WTC11 (cell line): Measurements from ENCODE around the gene COL25A1. TPM values are rescaled to one million over a fixed set of nuclear protein-coding genes. Genes with fewer than 3 reads are reported as not detected.

ENCODE experiments used
- ATAC-seq: fragments of 200-7000 bp; cut with Tn5 transposase; 2 replicates; pipeline ENCODE4 v1.10.0; 2021; ENCODE audit warnings: mild to moderate bottlenecking, moderate library complexity
- CTCF ChIA-PET: fragments of 300-600 bp; sonication (Branson Sonifier 250); formaldehyde crosslinking; loops from one replicate; lab custom pipeline; 2021; ENCODE audit warnings: antibody characterized with exemption; lab: Charles Lee
- POLR2A ChIA-PET: fragments of 350-600 bp; sonication (Branson Sonifier 250); formaldehyde crosslinking; loops from one replicate; lab custom pipeline; 2021; ENCODE audit warnings: antibody characterized with exemption; lab: Charles Lee
- DNase-seq: peaks from one replicate; pipeline ENCODE4 v3.0.0; 2021; ENCODE audit warnings: low spot score
- H3K27ac Mint-ChIP-seq: 2 replicates; pipeline ENCODE4 v1.8.0; 2021; ENCODE audit warnings: mixed read lengths
- H3K27me3 Mint-ChIP-seq: 2 replicates; pipeline ENCODE4 v1.8.0; 2021; ENCODE audit warnings: low read depth, mild to moderate bottlenecking, moderate library complexity, mixed read lengths
- H3K36me3 Mint-ChIP-seq: 2 replicates; pipeline ENCODE4 v1.8.0; 2021; ENCODE audit warnings: mixed read lengths
- H3K4me1 Mint-ChIP-seq: 2 replicates; pipeline ENCODE4 v1.8.0; 2022; ENCODE audit warnings: mixed read lengths
- H3K4me3 Mint-ChIP-seq: 2 replicates; pipeline ENCODE4 v1.8.0; 2021; ENCODE audit warnings: mild to moderate bottlenecking, moderate library complexity, mixed read lengths
- H3K9me3 Mint-ChIP-seq: 2 replicates; pipeline ENCODE4 v1.8.0; 2021; ENCODE audit warnings: mixed read lengths
- ATF1 ChIP-seq: sonication (generic); formaldehyde crosslinking; IDR thresholded peaks from 2 replicates; pipeline ENCODE4 v1.8.1; 2023; ENCODE audit warnings: mild to moderate bottlenecking, moderate library complexity, missing genetic modification reagents
- ATF3 ChIP-seq: sonication (generic); formaldehyde crosslinking; conservative IDR thresholded peaks from 2 replicates; pipeline ENCODE4 v1.8.1; 2022; ENCODE audit warnings: mild to moderate bottlenecking, missing genetic modification reagents
- CBFB ChIP-seq: sonication (generic); formaldehyde crosslinking; IDR thresholded peaks from 2 replicates; pipeline ENCODE4 v1.8.1; 2022; ENCODE audit warnings: mild to moderate bottlenecking, low read depth, missing genetic modification reagents
- CREB1 ChIP-seq: sonication (generic); formaldehyde crosslinking; IDR thresholded peaks from 2 replicates; pipeline ENCODE4 v1.8.0; 2023; ENCODE audit warnings: mild to moderate bottlenecking, missing genetic modification reagents
- E2F1 ChIP-seq: sonication (generic); formaldehyde crosslinking; IDR thresholded peaks from 2 replicates; pipeline ENCODE4 v1.8.0; 2022; ENCODE audit warnings: mild to moderate bottlenecking, missing genetic modification reagents
- ETV6 ChIP-seq: sonication (generic); formaldehyde crosslinking; IDR thresholded peaks from 2 replicates; pipeline ENCODE4 v1.8.1; 2022; ENCODE audit warnings: mild to moderate bottlenecking, missing genetic modification reagents
- FOXJ3 ChIP-seq: sonication (generic); formaldehyde crosslinking; IDR thresholded peaks from 2 replicates; pipeline ENCODE4 v1.9.0; 2021; ENCODE audit warnings: missing genetic modification reagents, mild to moderate bottlenecking, borderline replicate concordance
- FOXP4 ChIP-seq: sonication (generic); formaldehyde crosslinking; IDR thresholded peaks from 2 replicates; pipeline ENCODE4 v1.8.0; 2022; ENCODE audit warnings: mild to moderate bottlenecking, missing genetic modification reagents
- GABPB1 ChIP-seq: sonication (generic); formaldehyde crosslinking; IDR thresholded peaks from 2 replicates; pipeline ENCODE4 v1.8.1; 2023; ENCODE audit warnings: mild to moderate bottlenecking, missing genetic modification reagents
- GTF2I ChIP-seq: fragments of 250-450 bp; sonication (Bioruptor Pico); conservative IDR thresholded peaks from 2 replicates; pipeline ENCODE4 v1.4.0; 2021; ENCODE audit warnings: mild to moderate bottlenecking
- IRF2 ChIP-seq: sonication (generic); formaldehyde crosslinking; IDR thresholded peaks from 2 replicates; pipeline ENCODE4 v1.8.0; 2022; ENCODE audit warnings: low read depth, missing genetic modification reagents, borderline replicate concordance
- JUN ChIP-seq: sonication (generic); formaldehyde crosslinking; IDR thresholded peaks from 2 replicates; pipeline ENCODE4 v1.8.0; 2023; ENCODE audit warnings: mild to moderate bottlenecking, missing genetic modification reagents
- MYBL2 ChIP-seq: sonication (generic); formaldehyde crosslinking; IDR thresholded peaks from 2 replicates; pipeline ENCODE4 v1.8.1; 2023; ENCODE audit warnings: mild to moderate bottlenecking, moderate library complexity, missing genetic modification reagents
- NFYB ChIP-seq: sonication (generic); formaldehyde crosslinking; conservative IDR thresholded peaks from 2 replicates; pipeline ENCODE4 v1.8.0; 2022; ENCODE audit warnings: low read depth, missing genetic modification reagents
- RELA ChIP-seq: sonication (generic); formaldehyde crosslinking; IDR thresholded peaks from 2 replicates; pipeline ENCODE4 v1.8.1; 2022; ENCODE audit warnings: missing genetic modification reagents, mild to moderate bottlenecking, borderline replicate concordance
- SMAD4 ChIP-seq: sonication (generic); formaldehyde crosslinking; IDR thresholded peaks from 2 replicates; pipeline ENCODE4 v1.8.0; 2022; ENCODE audit warnings: mild to moderate bottlenecking, missing genetic modification reagents
- SP1 ChIP-seq: sonication (generic); formaldehyde crosslinking; conservative IDR thresholded peaks from 2 replicates; pipeline ENCODE4 v1.8.1; 2022; ENCODE audit warnings: missing genetic modification reagents
- TEAD1 ChIP-seq: sonication (generic); formaldehyde crosslinking; IDR thresholded peaks from 2 replicates; pipeline ENCODE4 v1.8.0; 2022; ENCODE audit warnings: mild to moderate bottlenecking, missing genetic modification reagents
- ZNF138 ChIP-seq: sonication (generic); formaldehyde crosslinking; conservative IDR thresholded peaks from 2 replicates; pipeline ENCODE4 v1.8.1; 2022; ENCODE audit warnings: mild to moderate bottlenecking, moderate library complexity, missing genetic modification reagents
- ZNF263 ChIP-seq: sonication (generic); formaldehyde crosslinking; IDR thresholded peaks from 2 replicates; pipeline ENCODE4 v1.8.1; 2022; ENCODE audit warnings: low read depth, mild to moderate bottlenecking, moderate library complexity, missing genetic modification reagents
- ZNF396 ChIP-seq: fragments of 250-450 bp; sonication (Bioruptor Pico); IDR thresholded peaks from 2 replicates; pipeline ENCODE4 v1.8.0; 2021; ENCODE audit warnings: mild to moderate bottlenecking, moderate library complexity, borderline replicate concordance
- total RNA-seq: library from RNA; stranded (reverse); gene quantifications from 3 replicates; pipeline ENCODE4 v1.2.3, GENCODE V29; 2021
- TF ChIP-seq, protein P1 (sequence below): sonication (generic); formaldehyde crosslinking; IDR thresholded peaks from 2 replicates; pipeline ENCODE4 v1.8.1; 2023; ENCODE audit warnings: mild to moderate bottlenecking, missing genetic modification reagents
- TF ChIP-seq, protein P2 (sequence below): fragments of 250-450 bp; sonication (Bioruptor Pico); IDR thresholded peaks from 2 replicates; pipeline ENCODE4 v1.8.0; 2021; ENCODE audit warnings: mild to moderate bottlenecking
- TF ChIP-seq, protein P3 (sequence below): fragments of 250-450 bp; sonication (Bioruptor Pico); IDR thresholded peaks from 2 replicates; pipeline ENCODE4 v2.1.2; 2022; ENCODE audit warnings: mild to moderate bottlenecking, moderate library complexity

COL25A1 gene
- total RNA-seq, 1 experiment from 2014 or later: 6.6 TPM

- ATAC-seq (no peak), DNase-seq (no peak)
- POLR2A ChIA-PET: no interaction called here
- CTCF ChIA-PET: no interaction called here
- H3K4me3 Mint-ChIP-seq: no peak overlapping the region
- no peak overlapping the region for H3K27ac Mint-ChIP-seq
- no peaks in the 10 kb centered on the region for H3K9me3 Mint-ChIP-seq
- no peaks in the 10 kb centered on the region for H3K4me1 Mint-ChIP-seq
- H3K36me3 Mint-ChIP-seq: no peaks in the 10 kb centered on the region
- no peaks in the 10 kb centered on the region for H3K27me3 Mint-ChIP-seq
- no peak for TF ChIP-seq MYBL2 (CRISPR knock-in tag)
- no peak for TF ChIP-seq CBFB (CRISPR knock-in tag)
- no peak for TF ChIP-seq ZNF396 (CRISPR knock-in tag)
- TF ChIP-seq ZNF138 (CRISPR knock-in tag): no peak
- TF ChIP-seq IRF2: no peak
- no peak for TF ChIP-seq FOXP4
- TF ChIP-seq ATF1: no peak
- no peak for TF ChIP-seq ATF3 (CRISPR knock-in tag)
- TF ChIP-seq GTF2I (CRISPR knock-in tag): no peak
- TF ChIP-seq, protein P1, sequence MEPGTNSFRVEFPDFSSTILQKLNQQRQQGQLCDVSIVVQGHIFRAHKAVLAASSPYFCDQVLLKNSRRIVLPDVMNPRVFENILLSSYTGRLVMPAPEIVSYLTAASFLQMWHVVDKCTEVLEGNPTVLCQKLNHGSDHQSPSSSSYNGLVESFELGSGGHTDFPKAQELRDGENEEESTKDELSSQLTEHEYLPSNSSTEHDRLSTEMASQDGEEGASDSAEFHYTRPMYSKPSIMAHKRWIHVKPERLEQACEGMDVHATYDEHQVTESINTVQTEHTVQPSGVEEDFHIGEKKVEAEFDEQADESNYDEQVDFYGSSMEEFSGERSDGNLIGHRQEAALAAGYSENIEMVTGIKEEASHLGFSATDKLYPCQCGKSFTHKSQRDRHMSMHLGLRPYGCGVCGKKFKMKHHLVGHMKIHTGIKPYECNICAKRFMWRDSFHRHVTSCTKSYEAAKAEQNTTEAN (CRISPR knock-in tag): no peak
Observed at GRCh38 chr4:108796173-108796572, 506.3 kb downstream of the COL25A1 start.

- ChIA-PET POLR2A (no interaction called here), CTCF (no interaction called here)
- Mint-ChIP-seq H3K27me3 (no peaks in the 10 kb centered on the region), H3K4me3 (no peak overlapping the region), H3K36me3 (no peaks in the 10 kb centered on the region), H3K9me3 (no peaks in the 10 kb centered on the region), H3K27ac (no peak overlapping the region), H3K4me1 (no peaks in the 10 kb centered on the region)
- ATAC-seq: no peak
- DNase-seq: no peak
- TF ChIP-seq RELA (CRISPR knock-in tag): no peak
- TF ChIP-seq CBFB (CRISPR knock-in tag): no peak
- no peak for TF ChIP-seq TEAD1 (CRISPR knock-in tag)
- no peak for TF ChIP-seq JUN (CRISPR knock-in tag)
- TF ChIP-seq, protein P2, sequence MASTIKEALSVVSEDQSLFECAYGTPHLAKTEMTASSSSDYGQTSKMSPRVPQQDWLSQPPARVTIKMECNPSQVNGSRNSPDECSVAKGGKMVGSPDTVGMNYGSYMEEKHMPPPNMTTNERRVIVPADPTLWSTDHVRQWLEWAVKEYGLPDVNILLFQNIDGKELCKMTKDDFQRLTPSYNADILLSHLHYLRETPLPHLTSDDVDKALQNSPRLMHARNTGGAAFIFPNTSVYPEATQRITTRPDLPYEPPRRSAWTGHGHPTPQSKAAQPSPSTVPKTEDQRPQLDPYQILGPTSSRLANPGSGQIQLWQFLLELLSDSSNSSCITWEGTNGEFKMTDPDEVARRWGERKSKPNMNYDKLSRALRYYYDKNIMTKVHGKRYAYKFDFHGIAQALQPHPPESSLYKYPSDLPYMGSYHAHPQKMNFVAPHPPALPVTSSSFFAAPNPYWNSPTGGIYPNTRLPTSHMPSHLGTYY (CRISPR knock-in tag): no peak
- TF ChIP-seq GABPB1 (CRISPR knock-in tag): no peak
- TF ChIP-seq SP1 (CRISPR knock-in tag): no peak
- no peak for TF ChIP-seq E2F1 (CRISPR knock-in tag)
- TF ChIP-seq, protein P3, sequence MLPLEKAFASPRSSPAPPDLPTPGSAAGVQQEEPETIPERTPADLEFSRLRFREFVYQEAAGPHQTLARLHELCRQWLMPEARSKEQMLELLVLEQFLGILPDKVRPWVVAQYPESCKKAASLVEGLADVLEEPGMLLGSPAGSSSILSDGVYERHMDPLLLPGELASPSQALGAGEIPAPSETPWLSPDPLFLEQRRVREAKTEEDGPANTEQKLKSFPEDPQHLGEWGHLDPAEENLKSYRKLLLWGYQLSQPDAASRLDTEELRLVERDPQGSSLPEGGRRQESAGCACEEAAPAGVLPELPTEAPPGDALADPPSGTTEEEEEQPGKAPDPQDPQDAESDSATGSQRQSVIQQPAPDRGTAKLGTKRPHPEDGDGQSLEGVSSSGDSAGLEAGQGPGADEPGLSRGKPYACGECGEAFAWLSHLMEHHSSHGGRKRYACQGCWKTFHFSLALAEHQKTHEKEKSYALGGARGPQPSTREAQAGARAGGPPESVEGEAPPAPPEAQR (CRISPR knock-in tag): no peak
- no peak for TF ChIP-seq ETV6 (CRISPR knock-in tag)
- no peak for TF ChIP-seq SMAD4 (CRISPR knock-in tag)
- TF ChIP-seq CREB1 (CRISPR knock-in tag): no peak
- TF ChIP-seq NFYB (CRISPR knock-in tag): no peak
- TF ChIP-seq ZNF263: no peak
- no peak for TF ChIP-seq FOXJ3 (CRISPR knock-in tag)
- TF ChIP-seq, all 79 proteins: peak for 0
Observed at GRCh38 chr4:108795733-108796132, 506.7 kb downstream of the COL25A1 start.
